ENCODE results near the gene DNAAF9. TPM values are rescaled to one million over a fixed set of nuclear protein-coding genes. Genes with fewer than 3 reads are reported as not detected.
"Not testable (repeated sequence)": the region's sequence is repeated elsewhere in the genome, so short reads cannot be mapped to it uniquely, and the experiment has no call there.

Gene DNAAF9
- total RNA-seq, 6 experiments from 2014 or later = 11.7 to 15.5 (median 12.9) TPM

DNA sequence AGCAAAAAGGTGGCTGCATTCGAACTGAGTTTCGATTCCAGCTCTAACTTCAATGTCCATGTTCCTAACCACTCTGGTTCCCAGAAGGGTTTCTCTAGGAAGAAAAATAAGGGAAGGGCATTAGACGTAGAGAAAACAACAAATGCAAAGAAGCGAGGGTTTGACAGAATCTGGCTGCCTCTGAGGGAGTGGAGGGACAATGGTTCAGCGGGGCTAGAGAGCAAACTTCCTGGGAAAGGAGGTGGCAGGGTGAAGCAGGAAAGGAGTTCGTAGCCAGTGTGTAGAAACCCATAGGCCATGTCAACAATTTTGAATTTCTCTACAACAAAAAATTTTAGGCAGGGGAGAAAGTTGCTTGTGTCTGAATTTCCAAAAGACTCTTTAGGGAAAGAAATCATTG, 14.5 kb upstream of the DNAAF9 start:
- H3K27me3 Mint-ChIP-seq (ENCODE audit: insufficient read depth) = peaks cover 4% of the 10 kb centered on the region
- TF ChIP-seq, protein P1, sequence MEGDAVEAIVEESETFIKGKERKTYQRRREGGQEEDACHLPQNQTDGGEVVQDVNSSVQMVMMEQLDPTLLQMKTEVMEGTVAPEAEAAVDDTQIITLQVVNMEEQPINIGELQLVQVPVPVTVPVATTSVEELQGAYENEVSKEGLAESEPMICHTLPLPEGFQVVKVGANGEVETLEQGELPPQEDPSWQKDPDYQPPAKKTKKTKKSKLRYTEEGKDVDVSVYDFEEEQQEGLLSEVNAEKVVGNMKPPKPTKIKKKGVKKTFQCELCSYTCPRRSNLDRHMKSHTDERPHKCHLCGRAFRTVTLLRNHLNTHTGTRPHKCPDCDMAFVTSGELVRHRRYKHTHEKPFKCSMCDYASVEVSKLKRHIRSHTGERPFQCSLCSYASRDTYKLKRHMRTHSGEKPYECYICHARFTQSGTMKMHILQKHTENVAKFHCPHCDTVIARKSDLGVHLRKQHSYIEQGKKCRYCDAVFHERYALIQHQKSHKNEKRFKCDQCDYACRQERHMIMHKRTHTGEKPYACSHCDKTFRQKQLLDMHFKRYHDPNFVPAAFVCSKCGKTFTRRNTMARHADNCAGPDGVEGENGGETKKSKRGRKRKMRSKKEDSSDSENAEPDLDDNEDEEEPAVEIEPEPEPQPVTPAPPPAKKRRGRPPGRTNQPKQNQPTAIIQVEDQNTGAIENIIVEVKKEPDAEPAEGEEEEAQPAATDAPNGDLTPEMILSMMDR (IDR thresholded peaks at IDR 0.05) = no peak
- no peaks in the 10 kb centered on the region for H3K9me3 Mint-ChIP-seq
- no peak for DNase-seq
- peaks cover 8% of the 10 kb centered on the region; the same call in 1 of the 2 replicates for H3K4me1 Mint-ChIP-seq (ENCODE audit: low read depth)
- H3K36me3 Mint-ChIP-seq (ENCODE audit: low read depth) = no peaks in the 10 kb centered on the region
- no peak overlapping the region for H3K27ac Mint-ChIP-seq
- H3K4me3 Mint-ChIP-seq = peak overlapping the region; percentile 1; the same call in 1 of the 2 replicates

DNA sequence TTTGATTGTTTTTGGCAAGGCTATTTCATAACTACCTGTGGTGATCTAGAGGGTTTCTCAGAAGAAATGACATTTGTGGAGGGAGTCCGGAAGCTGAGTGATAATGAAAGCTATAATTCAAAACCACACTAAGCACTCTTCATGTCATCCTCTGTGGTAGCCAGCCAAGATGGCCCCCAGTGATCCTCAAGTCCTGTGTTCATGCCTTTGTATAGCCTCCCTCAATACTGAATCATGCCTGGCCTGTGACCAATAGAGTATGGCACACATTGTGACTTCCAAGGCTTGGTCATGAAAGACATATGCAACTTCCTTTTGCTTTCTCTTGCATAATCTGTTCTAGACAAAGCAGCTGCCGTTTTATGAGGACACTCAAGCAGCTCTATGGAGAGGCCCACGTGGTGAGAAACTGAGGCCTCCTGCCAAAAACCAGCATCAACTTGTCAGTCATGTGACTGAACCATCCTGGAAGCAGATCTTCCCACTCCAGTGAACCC, 12.8 kb upstream of the DNAAF9 start:
- H3K36me3 Mint-ChIP-seq (ENCODE audit: low read depth) = no peaks in the 10 kb centered on the region
- no peaks in the 10 kb centered on the region for H3K9me3 Mint-ChIP-seq
- peak; percentile 58 for DNase-seq
- H3K4me1 Mint-ChIP-seq (ENCODE audit: low read depth) = peaks cover 8% of the 10 kb centered on the region; the same call in 1 of the 2 replicates
- H3K27ac Mint-ChIP-seq = no peak overlapping the region; the same call in 1 of the 2 replicates
- TF ChIP-seq, protein P1 (IDR thresholded peaks at IDR 0.05) = no peak
- H3K4me3 Mint-ChIP-seq = no peak overlapping the region
- peaks cover 4% of the 10 kb centered on the region for H3K27me3 Mint-ChIP-seq (ENCODE audit: insufficient read depth)

DNA sequence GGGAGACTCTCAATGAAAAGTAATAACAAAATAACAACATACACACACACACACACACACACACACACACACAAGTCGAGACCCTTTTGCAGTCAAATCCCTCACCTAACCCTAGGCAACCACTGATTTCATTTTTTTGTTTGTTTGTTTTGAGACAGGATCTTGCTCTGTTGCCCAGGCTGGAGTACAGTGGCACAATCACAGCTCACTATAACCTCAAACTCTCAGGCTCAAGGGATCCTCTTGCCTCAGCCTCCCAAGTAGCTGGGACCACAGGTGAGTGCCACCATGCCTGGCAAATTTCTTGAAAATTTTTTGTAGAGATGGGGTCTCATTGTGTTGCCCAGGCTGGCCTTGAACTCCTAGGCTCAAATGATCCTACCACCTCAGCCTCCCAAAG, 10.7 kb upstream of the DNAAF9 start:
- H3K4me1 Mint-ChIP-seq (ENCODE audit: low read depth); H3K9me3 Mint-ChIP-seq; DNase-seq; H3K36me3 Mint-ChIP-seq (ENCODE audit: low read depth); H3K4me3 Mint-ChIP-seq; H3K27ac Mint-ChIP-seq; H3K27me3 Mint-ChIP-seq (ENCODE audit: insufficient read depth): not testable (repeated sequence)

DNA sequence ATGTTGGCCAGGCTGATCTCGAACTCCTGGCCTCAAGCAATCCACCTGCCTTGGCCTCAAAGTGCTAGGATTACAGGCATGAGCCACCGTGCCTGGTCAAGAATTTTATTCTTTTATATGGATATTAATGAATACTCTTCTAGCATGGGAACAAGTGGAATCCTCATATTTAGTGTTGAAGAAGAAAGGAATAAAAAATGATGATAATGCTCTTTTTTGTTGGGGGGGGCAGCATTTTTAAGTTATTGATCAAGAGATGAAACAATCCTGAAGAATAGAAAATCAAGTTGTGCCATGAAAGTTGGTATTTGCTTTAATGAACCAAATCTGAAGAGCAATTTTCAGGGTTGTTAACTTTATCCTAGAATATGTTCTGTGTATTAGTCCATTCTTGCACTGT, 6.7 kb upstream of the DNAAF9 start:
- DNase-seq = no peak
- Mint-ChIP-seq H3K27me3 (ENCODE audit: insufficient read depth) (peaks cover 2% of the 10 kb centered on the region; the same call in 1 of the 2 replicates), H3K4me3 (no peak overlapping the region), H3K4me1 (ENCODE audit: low read depth) (no peaks in the 10 kb centered on the region), H3K36me3 (ENCODE audit: low read depth) (no peaks in the 10 kb centered on the region), H3K27ac (no peak overlapping the region), H3K9me3 (no peaks in the 10 kb centered on the region)
- TF ChIP-seq, protein P1 (IDR thresholded peaks at IDR 0.05) = no peak

DNA sequence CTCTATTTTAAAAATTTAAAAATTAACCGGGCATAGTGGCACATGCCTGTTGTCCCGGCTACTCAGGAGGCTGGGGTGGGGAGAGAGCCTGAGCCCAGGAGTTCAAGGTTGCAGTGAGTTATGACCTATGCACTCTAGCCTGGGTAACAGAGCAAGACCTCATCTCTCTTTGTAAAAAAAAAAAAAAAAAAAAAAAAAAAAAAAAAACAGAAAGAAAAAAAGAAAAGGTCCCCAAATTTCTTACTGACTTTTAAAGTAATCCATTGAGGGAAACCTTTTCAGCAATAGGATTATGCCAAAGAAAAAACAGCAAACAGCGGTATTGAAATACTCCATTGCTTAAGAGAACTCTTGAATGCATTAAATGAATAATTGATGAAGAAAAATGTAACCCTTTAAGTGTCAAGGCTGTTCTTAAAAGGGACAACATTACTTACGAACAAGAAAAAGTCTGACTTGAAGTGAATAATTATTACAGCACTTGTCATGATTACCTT, 6.0 kb upstream of the DNAAF9 start:
- TF ChIP-seq, protein P1 (IDR thresholded peaks at IDR 0.05) = no peak
- Mint-ChIP-seq H3K4me3 (no peak overlapping the region), H3K9me3 (no peaks in the 10 kb centered on the region), H3K4me1 (ENCODE audit: low read depth) (peaks cover 5% of the 10 kb centered on the region; the same call in 1 of the 2 replicates), H3K27me3 (ENCODE audit: insufficient read depth) (peaks cover 2% of the 10 kb centered on the region; the same call in 1 of the 2 replicates), H3K36me3 (ENCODE audit: low read depth) (no peaks in the 10 kb centered on the region), H3K27ac (no peak overlapping the region)
- DNase-seq = no peak

DNA sequence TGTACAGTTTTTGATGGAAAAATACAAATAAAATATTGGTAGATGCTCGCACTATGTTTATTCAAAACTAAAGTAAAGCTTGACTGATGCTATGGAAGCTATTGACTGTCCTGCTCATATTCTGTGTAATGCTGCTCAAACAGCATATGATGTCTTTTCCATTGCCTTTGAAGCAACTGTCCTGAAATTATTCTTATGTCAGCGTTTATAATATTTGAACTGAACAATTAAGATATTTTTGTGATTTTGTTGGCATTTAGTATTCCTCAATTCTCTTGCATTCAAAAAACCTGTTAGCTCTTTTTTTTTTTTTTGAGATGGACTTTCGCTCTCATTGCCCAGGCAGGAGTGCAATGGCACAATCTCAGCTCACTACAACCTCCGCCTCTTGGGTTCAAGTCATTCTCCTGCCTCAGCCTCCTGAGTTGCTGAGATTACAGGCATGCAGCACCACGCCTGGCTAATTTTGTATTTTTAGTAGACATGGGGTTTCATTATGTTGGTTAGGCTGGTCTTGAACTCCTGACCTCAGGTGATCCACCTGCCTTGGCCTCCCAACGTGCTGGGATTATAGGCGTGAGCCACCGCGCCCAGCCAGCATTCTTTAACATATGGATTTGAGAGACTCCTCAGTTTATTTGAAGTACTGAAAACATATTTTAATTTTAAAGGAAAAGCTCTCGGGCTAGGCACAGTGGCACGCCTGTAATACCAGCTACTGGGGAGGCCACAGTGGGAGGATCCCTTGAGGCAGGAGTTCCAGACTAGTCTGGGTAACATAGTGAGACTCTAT, 5.3 kb upstream of the DNAAF9 start:
- TF ChIP-seq, protein P1 (IDR thresholded peaks at IDR 0.05) = no peak
- H3K36me3 Mint-ChIP-seq (ENCODE audit: low read depth) = no peaks in the 10 kb centered on the region
- no peak overlapping the region for H3K27ac Mint-ChIP-seq
- peaks cover 2% of the 10 kb centered on the region; the same call in 1 of the 2 replicates for H3K27me3 Mint-ChIP-seq (ENCODE audit: insufficient read depth)
- no peak overlapping the region for H3K4me3 Mint-ChIP-seq
- H3K4me1 Mint-ChIP-seq (ENCODE audit: low read depth) = peaks cover 7% of the 10 kb centered on the region; the same call in 1 of the 2 replicates
- no peak for DNase-seq
- no peaks in the 10 kb centered on the region for H3K9me3 Mint-ChIP-seq
